Testis (tissue), 3 donors: Measurements from ENCODE around the gene GRK5. TPM values are rescaled to one million over a fixed set of nuclear protein-coding genes. Genes with fewer than 3 reads are reported as not detected.

Experiments used
- DNase-seq: peaks from one replicate; pipeline ENCODE4 v3.0.0-alpha.2; 2019
- H3K27ac ChIP-seq, 2 donors: fragments of 200-600 bp; sonication (generic); one replicate each; pipeline ENCODE4 v1.5.1; 2019
- H3K27me3 ChIP-seq: fragments of 200-600 bp; sonication (generic); one replicate; pipeline ENCODE4 v1.5.1; 2019
- H3K36me3 ChIP-seq: fragments of 200-600 bp; sonication (generic); one replicate; pipeline ENCODE4 v1.5.1; 2017; ENCODE audit warnings: low read depth; ENCODE audit errors: missing control alignments
- H3K4me1 ChIP-seq: fragments of 200-600 bp; sonication (generic); one replicate; pipeline ENCODE4 v1.5.1; 2019
- H3K4me3 ChIP-seq, 2 donors: fragments of 200-600 bp; sonication (generic); one replicate each; pipeline ENCODE4 v1.5.1; 2017 to 2019
- H3K9me3 ChIP-seq: fragments of 200-600 bp; sonication (generic); one replicate; pipeline ENCODE4 v1.5.1; 2017
- POLR2A ChIP-seq: fragments of 450-650 bp; IDR thresholded peaks from one replicate; pipeline ENCODE4 v1.6.1; 2017; ENCODE audit warnings: antibody characterized with exemption, mild to moderate bottlenecking, moderate library complexity
- WGBS, 2 donors: methylation state at CpG; one replicate each; pipeline ENCODE4 v1.1.5; 2018; 5-methylcytosine and 5-hydroxymethylcytosine counted together
- intact Hi-C: fragments of 100-400 bp; cut with DNase I; formaldehyde crosslinking; loops from one replicate; pipeline ENCODE4 v1.15.1; 2023; ENCODE audit warnings: low total_unique reads
- polyA plus RNA-seq: library from polyadenylated mRNA; stranded (reverse); fragments of 350-450 nt; fragmentation: Illumina TruSeq; extraction: RNeasy Lipid Tissue Mini Kit (QIAGEN cat#74804); gene quantifications from one replicate; pipeline ENCODE4 v1.2.3, GENCODE V29; 2014; ENCODE audit warnings: low read depth, low replicate concordance; ENCODE audit not compliant: insufficient read depth
- total RNA-seq, 2 donors: library from RNA; depleted of rRNA; stranded (reverse); fragments of >200 nt; gene quantifications; one replicate each; pipeline ENCODE4 v1.2.3, GENCODE V29; 2016
- TF ChIP-seq, protein P1 (sequence below), 3 experiments: fragments of 450-650 bp in 2 of 3; fragments of 200-600 bp in 1 of 3; sonication (generic) in 1 of 3; IDR thresholded peaks; one replicate each; pipeline ENCODE4 v1.5.1; 2016 to 2019; ENCODE audit warnings: antibody characterized with exemption in 3 of 3, mild to moderate bottlenecking in 2 of 3, moderate library complexity in 1 of 3

The GRK5 gene
- total and polyA plus RNA-seq, 3 donors from 2014 or later, result 4.5 to 10.3 (median 5.5) TPM

DNA sequence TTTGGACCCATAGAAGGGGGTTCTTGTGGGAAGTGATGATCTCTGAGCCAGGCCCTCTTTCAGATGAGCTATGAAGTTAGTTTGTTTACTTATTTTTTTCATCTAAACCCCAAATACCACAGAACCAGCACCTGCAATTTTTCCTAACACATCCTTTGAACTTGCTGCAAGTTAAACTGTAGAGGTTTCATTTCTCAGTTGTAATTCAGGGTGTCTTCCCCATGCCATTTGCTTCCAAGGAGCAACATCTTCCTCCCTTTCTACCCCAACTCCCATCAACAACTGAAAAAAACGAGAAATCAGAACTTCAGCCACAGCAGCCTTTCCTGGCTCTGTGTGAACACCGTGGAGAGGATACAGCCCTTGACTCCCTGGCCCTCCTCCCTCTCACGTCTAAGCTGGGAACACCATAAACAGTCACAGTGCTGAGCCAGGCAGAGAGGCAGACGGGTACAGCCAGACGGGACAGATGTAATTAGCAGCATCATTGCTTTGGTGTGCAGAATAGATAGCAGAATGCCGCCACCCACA, 271.5 kb downstream of the GRK5 start:
- no peak for DNase-seq
- H3K27me3 ChIP-seq, result no peaks in the 10 kb centered on the region
- no peak overlapping the region for H3K27ac ChIP-seq
- WGBS, 2 donors, result 32 to 34% methylated on average over 6 of the region's 6 CpGs
- TF ChIP-seq, protein P1, sequence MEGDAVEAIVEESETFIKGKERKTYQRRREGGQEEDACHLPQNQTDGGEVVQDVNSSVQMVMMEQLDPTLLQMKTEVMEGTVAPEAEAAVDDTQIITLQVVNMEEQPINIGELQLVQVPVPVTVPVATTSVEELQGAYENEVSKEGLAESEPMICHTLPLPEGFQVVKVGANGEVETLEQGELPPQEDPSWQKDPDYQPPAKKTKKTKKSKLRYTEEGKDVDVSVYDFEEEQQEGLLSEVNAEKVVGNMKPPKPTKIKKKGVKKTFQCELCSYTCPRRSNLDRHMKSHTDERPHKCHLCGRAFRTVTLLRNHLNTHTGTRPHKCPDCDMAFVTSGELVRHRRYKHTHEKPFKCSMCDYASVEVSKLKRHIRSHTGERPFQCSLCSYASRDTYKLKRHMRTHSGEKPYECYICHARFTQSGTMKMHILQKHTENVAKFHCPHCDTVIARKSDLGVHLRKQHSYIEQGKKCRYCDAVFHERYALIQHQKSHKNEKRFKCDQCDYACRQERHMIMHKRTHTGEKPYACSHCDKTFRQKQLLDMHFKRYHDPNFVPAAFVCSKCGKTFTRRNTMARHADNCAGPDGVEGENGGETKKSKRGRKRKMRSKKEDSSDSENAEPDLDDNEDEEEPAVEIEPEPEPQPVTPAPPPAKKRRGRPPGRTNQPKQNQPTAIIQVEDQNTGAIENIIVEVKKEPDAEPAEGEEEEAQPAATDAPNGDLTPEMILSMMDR (IDR thresholded peaks at IDR 0.05), result no peak
- TF ChIP-seq POLR2A, result no peak
- no peaks in the 10 kb centered on the region for H3K4me1 ChIP-seq
- no peaks in the 10 kb centered on the region for H3K9me3 ChIP-seq
- H3K36me3 ChIP-seq, result no peaks in the 10 kb centered on the region
- intact Hi-C loops, result no loop called here
- no peak overlapping the region for H3K4me3 ChIP-seq

DNA sequence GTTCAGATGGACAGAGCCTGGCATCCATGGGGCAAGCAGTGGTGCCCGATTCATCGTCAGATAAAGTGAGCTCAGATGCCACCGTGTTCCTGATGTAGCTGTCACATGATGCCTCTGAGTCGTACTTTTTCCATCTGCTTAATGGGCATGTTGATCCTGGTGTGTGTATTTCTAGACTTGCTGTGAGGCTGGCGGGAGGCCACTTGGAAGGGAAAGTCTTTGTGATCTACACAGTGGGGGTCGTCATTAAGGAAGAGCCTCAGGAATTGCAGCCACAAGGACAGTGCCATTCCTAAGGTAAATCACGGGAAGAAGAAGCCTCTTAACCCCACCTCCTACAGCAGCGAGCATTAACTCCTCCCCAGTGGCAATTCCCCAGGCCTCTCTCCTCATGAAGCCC, 272.2 kb downstream of the GRK5 start:
- Histone ChIP-seq H3K36me3 (no peaks in the 10 kb centered on the region), H3K4me1 (no peaks in the 10 kb centered on the region), H3K4me3 (no peak overlapping the region), H3K27me3 (no peaks in the 10 kb centered on the region), H3K27ac (no peak overlapping the region), H3K9me3 (no peaks in the 10 kb centered on the region)
- 56 to 58% methylated on average over 8 of the region's 8 CpGs for WGBS, 2 donors
- no peak for DNase-seq
- intact Hi-C loops, result no loop called here
- TF ChIP-seq, protein P1 (IDR thresholded peaks at IDR 0.05), result no peak
- no peak for TF ChIP-seq POLR2A

DNA sequence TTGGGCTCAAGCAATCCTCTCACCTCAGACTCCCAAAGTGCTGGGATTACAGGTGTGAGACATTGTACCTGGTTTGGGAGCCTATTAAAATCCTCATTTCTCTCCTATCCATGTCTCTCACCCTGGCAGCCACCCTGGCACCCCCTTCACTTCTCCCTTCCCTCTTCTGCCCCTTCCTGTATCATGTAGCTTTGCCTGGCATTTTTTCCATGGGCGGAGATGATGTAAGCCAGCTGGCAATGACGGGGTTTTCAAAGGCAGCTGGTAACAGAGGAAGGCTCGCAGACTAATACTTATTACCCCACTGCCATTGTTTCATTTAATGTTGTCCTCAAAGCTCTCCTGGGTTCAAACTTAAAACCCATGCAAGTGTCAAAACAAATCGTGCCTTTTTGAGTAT, 273.3 kb downstream of the GRK5 start:
- H3K36me3 ChIP-seq, result no peaks in the 10 kb centered on the region
- H3K9me3 ChIP-seq, result no peaks in the 10 kb centered on the region
- no peak overlapping the region for H3K27ac ChIP-seq
- no peak overlapping the region for H3K4me3 ChIP-seq
- DNase-seq, result no peak
- 79 to 86% methylated on average over 4 of the region's 4 CpGs for WGBS, 2 donors
- no peak for TF ChIP-seq POLR2A
- TF ChIP-seq, protein P1 (IDR thresholded peaks at IDR 0.05), result no peak
- H3K27me3 ChIP-seq, result no peaks in the 10 kb centered on the region
- H3K4me1 ChIP-seq, result no peaks in the 10 kb centered on the region
- intact Hi-C loops, result no loop called here

DNA sequence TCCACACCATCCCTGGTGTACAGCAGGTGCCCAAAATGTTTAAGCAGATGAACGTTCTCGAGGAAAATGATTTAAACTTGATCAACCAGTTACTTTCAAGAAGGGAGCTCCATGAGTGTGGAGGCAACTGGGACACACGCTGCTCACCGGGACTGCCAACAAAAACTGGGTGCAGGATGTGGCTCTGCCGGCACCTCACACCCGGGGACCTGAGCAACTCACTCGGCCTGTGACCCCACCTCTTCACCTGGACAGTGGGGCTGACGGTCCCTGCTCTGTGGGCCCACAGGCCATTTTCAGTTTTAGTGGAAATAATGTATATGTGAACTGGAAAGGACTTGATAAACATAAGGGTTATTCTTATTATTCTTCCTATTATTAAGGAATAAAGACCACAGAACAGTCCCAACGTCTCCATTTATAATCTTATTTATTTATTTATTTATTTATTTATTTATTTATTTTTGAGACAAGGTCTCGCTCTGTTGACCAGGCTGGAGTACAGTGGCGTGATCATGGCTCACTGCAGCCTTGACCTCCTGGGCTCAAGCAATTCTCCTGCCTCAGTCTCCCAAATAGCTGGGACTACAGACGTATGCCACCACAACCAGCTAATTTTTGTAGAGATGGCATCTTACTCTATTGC, 274.5 kb downstream of the GRK5 start:
- intact Hi-C loops, result no loop called here
- Histone ChIP-seq H3K4me3 (no peak overlapping the region), H3K9me3 (no peaks in the 10 kb centered on the region), H3K27me3 (no peaks in the 10 kb centered on the region), H3K36me3 (no peaks in the 10 kb centered on the region), H3K4me1 (no peaks in the 10 kb centered on the region), H3K27ac (no peak overlapping the region)
- WGBS, 2 donors, result 87 to 92% methylated on average over 12 of the region's 12 CpGs
- no peak for DNase-seq
- TF ChIP-seq, protein P1 (IDR thresholded peaks at IDR 0.05), result no peak
- TF ChIP-seq POLR2A, result no peak

DNA sequence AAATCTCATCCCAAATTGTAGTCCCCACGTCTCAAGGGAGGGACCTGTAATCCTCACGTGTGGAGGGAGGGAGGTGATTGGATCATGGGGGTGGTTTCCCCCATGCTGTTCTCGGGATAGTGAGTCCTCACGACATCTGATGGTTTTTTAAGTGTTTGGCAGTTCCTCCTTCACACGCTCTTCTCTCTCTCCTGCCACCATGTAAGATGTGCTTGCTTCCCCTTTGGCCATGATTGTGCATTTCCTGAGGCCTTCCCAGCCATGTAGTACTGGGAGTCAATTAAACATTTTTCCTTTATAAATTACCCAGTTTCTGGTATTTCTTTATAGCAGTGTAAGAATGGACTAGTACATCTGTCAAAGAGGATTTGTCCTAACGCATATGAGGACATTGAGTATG, 275.6 kb downstream of the GRK5 start:
- Histone ChIP-seq H3K4me3 (no peak overlapping the region), H3K36me3 (no peaks in the 10 kb centered on the region), H3K4me1 (no peaks in the 10 kb centered on the region), H3K9me3 (no peaks in the 10 kb centered on the region), H3K27ac (no peak overlapping the region), H3K27me3 (no peaks in the 10 kb centered on the region)
- TF ChIP-seq POLR2A, result no peak
- TF ChIP-seq, protein P1 (IDR thresholded peaks at IDR 0.05), result no peak
- intact Hi-C loops, result no loop called here
- no peak for DNase-seq
- 92 to 97% methylated on average over 6 of the region's 6 CpGs for WGBS, 2 donors
